ENCODE data around the gene NBEA. TPM values are rescaled to one million over a fixed set of nuclear protein-coding genes. Genes with fewer than 3 reads are reported as not detected.

Gene NBEA
- total RNA-seq, 1 experiment from 2014 or later = 0.54 TPM

DNA sequence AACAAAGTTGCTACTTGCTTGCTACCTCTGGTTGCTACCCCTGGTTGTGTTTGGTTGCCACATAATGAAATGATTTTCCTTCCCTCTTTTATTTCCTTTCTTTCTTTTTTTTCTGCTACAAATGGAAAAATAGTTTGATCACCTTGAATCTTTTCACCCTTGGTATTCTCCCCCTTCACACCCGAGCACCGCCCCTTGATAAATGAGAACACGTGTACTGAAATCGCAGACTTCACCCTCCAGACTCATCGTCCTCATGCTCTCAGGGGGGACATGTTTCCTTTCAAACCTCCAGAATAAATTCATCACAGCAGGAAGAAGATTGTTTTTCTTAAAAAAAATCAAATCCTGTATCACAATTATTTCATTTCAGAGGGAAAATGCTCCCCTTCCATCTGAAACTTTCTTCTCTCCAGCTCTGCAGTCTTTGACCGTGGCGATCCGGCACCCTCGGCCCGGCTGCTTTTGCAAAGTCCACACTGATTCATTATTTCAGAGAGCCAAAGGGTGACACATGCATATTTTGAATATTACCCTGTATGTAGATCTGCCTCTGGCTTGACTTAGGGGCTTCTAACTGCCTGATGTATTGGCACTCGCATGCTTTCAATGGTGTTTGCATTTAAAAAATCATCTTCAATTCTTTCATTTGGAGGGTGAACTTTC, 757.0 kb downstream of the NBEA start:
- Mint-ChIP-seq H3K4me1 (ENCODE audit: low read depth, unreplicated experiment) (peaks cover 6% of the 10 kb centered on the region), H3K36me3 (ENCODE audit: insufficient read depth, unreplicated experiment) (no peaks in the 10 kb centered on the region), H3K4me3 (ENCODE audit: unreplicated experiment) (no peak overlapping the region), H3K27me3 (ENCODE audit: insufficient read depth, unreplicated experiment) (peaks cover 5% of the 10 kb centered on the region), H3K9me3 (ENCODE audit: unreplicated experiment) (peaks cover 1% of the 10 kb centered on the region), H3K27ac (ENCODE audit: unreplicated experiment) (no peak overlapping the region)
- H3K4me3 ChIP-seq (ENCODE audit: low read depth, low read length) = no peak overlapping the region
- H3K9me3 ChIP-seq = no peaks in the 10 kb centered on the region
- intact Hi-C loops (cut with micrococcal nuclease; ENCODE audit: unreplicated experiment) = no loop called here
- no TSS peak for BruUV-seq (replicated peaks)
- ChIA-PET POLR2A (no interaction called here), CTCF (no interaction called here)
- no peak for DNase-seq
- H3K4me1 ChIP-seq = no peaks in the 10 kb centered on the region; the same call in 1 of the 2 replicates
- TF ChIP-seq, protein P1, sequence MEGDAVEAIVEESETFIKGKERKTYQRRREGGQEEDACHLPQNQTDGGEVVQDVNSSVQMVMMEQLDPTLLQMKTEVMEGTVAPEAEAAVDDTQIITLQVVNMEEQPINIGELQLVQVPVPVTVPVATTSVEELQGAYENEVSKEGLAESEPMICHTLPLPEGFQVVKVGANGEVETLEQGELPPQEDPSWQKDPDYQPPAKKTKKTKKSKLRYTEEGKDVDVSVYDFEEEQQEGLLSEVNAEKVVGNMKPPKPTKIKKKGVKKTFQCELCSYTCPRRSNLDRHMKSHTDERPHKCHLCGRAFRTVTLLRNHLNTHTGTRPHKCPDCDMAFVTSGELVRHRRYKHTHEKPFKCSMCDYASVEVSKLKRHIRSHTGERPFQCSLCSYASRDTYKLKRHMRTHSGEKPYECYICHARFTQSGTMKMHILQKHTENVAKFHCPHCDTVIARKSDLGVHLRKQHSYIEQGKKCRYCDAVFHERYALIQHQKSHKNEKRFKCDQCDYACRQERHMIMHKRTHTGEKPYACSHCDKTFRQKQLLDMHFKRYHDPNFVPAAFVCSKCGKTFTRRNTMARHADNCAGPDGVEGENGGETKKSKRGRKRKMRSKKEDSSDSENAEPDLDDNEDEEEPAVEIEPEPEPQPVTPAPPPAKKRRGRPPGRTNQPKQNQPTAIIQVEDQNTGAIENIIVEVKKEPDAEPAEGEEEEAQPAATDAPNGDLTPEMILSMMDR (IDR thresholded peaks at IDR 0.05; ENCODE audit: insufficient read depth in 1 of 2, low read depth in 1 of 2, low read length in 1 of 2, severe bottlenecking in 1 of 2, unreplicated experiment in 1 of 2) = no peak
- no peaks in the 10 kb centered on the region for H3K36me3 ChIP-seq (ENCODE audit: control insufficient read depth, insufficient read depth, low read length)
- H3K27me3 ChIP-seq (replicated peaks; ENCODE audit: control insufficient read depth, insufficient read depth, low read length) = no peaks in the 10 kb centered on the region

DNA sequence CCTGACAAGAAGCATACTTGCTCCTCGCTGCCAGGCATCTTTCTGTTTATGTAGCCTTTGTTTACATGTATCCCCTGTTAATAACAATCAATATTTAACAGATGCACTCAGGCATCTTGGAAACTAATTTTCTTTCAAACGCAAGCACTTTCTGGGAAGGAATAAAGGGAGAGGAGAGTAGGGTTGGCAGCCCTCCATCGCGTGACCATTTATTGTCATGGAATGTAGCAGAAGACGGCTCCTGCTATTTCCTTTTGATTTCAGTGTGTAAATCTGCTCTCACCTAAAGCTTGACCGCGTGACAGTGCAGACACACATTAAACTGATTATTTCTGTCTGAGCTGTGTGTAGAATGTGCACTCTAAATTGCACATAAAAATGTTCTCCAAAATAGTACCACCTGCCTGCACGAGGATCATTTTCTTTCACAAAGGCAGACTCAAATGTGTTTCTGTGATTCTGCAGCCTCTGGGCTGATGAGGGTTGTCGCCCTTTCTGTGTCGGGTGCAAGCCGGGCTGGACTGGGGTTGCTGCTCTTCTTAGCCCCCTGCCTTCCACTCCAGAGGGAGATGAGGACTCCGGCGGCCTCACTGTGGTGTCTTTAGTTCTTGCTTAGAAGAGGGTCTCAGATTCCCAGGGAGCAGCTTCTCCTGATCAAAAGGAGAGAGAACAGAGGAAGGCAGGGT, 757.9 kb downstream of the NBEA start:
- Mint-ChIP-seq H3K4me3 (ENCODE audit: unreplicated experiment) (no peak overlapping the region), H3K4me1 (ENCODE audit: low read depth, unreplicated experiment) (peaks cover 6% of the 10 kb centered on the region), H3K36me3 (ENCODE audit: insufficient read depth, unreplicated experiment) (no peaks in the 10 kb centered on the region), H3K27ac (ENCODE audit: unreplicated experiment) (no peak overlapping the region), H3K27me3 (ENCODE audit: insufficient read depth, unreplicated experiment) (peaks cover 5% of the 10 kb centered on the region), H3K9me3 (ENCODE audit: unreplicated experiment) (peaks cover 10% of the 10 kb centered on the region)
- no peaks in the 10 kb centered on the region; the same call in 1 of the 2 replicates for H3K4me1 ChIP-seq
- no peak overlapping the region for H3K4me3 ChIP-seq (ENCODE audit: low read depth, low read length)
- BruUV-seq (replicated peaks) = no TSS peak
- intact Hi-C loops (cut with micrococcal nuclease; ENCODE audit: unreplicated experiment) = no loop called here
- no peak for DNase-seq
- H3K36me3 ChIP-seq (ENCODE audit: control insufficient read depth, insufficient read depth, low read length) = no peaks in the 10 kb centered on the region
- TF ChIP-seq, protein P1 (IDR thresholded peaks at IDR 0.05; ENCODE audit: insufficient read depth in 1 of 2, low read depth in 1 of 2, low read length in 1 of 2, severe bottlenecking in 1 of 2, unreplicated experiment in 1 of 2) = no peak
- ChIA-PET CTCF (no interaction called here), POLR2A (no interaction called here)
- no peaks in the 10 kb centered on the region for H3K27me3 ChIP-seq (replicated peaks; ENCODE audit: control insufficient read depth, insufficient read depth, low read length)
- H3K9me3 ChIP-seq = no peaks in the 10 kb centered on the region

DNA sequence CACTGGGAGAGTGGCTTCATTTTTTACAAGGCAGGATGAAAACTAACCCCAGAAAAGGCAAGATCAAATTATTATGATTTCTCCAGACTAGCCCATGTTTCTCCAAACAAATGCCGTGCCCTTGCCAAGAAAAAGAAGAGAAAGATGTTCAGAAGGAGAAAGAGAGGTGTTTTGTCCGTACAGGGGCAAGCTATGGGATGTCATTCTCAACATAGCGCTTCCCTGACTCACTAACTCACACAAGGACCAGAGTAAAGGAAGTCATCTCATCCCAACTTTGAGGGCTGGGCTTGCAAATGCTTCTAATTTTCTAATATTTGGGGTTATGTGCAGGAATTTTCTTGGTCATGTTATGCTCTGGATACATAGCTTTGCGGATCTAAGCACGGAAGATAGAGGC, 758.6 kb downstream of the NBEA start:
- peaks cover 5% of the 10 kb centered on the region for H3K27me3 Mint-ChIP-seq (ENCODE audit: insufficient read depth, unreplicated experiment)
- H3K4me3 Mint-ChIP-seq (ENCODE audit: unreplicated experiment) = no peak overlapping the region
- no peak overlapping the region for H3K4me3 ChIP-seq (ENCODE audit: low read depth, low read length)
- H3K4me1 Mint-ChIP-seq (ENCODE audit: low read depth, unreplicated experiment) = peaks cover 6% of the 10 kb centered on the region
- H3K4me1 ChIP-seq = no peaks in the 10 kb centered on the region; the same call in 1 of the 2 replicates
- no peaks in the 10 kb centered on the region for H3K27me3 ChIP-seq (replicated peaks; ENCODE audit: control insufficient read depth, insufficient read depth, low read length)
- H3K9me3 ChIP-seq = no peaks in the 10 kb centered on the region
- intact Hi-C loops (cut with micrococcal nuclease; ENCODE audit: unreplicated experiment) = no loop called here
- no peaks in the 10 kb centered on the region for H3K36me3 ChIP-seq (ENCODE audit: control insufficient read depth, insufficient read depth, low read length)
- peaks cover 17% of the 10 kb centered on the region for H3K9me3 Mint-ChIP-seq (ENCODE audit: unreplicated experiment)
- no peak for DNase-seq
- no TSS peak for BruUV-seq (replicated peaks)
- CTCF ChIA-PET = no interaction called here
- POLR2A ChIA-PET = no interaction called here
- no peak overlapping the region for H3K27ac Mint-ChIP-seq (ENCODE audit: unreplicated experiment)
- TF ChIP-seq, protein P1 (IDR thresholded peaks at IDR 0.05; ENCODE audit: insufficient read depth in 1 of 2, low read depth in 1 of 2, low read length in 1 of 2, severe bottlenecking in 1 of 2, unreplicated experiment in 1 of 2) = no peak
- no peaks in the 10 kb centered on the region for H3K36me3 Mint-ChIP-seq (ENCODE audit: insufficient read depth, unreplicated experiment)
